Stimulated activated CD8-positive, alpha-beta memory T cell treated with anti-CD3 and anti-CD28 coated beads, Interleukin-2, amount 100 ng/mL, for 48 hours (primary cell): Measurements from ENCODE around the gene DAPP1.

Experiments used
- DNase-seq, 2 donors: peaks; one replicate each; pipeline ENCODE4 v3.0.0-alpha.2; 2020; ENCODE audit warnings: low read depth in 2 of 2

Gene DAPP1

GRCh38 chr4:99853999-99854398 lies 37.4 kb downstream of the DAPP1 start:
- DNase-seq = no peak

DNA sequence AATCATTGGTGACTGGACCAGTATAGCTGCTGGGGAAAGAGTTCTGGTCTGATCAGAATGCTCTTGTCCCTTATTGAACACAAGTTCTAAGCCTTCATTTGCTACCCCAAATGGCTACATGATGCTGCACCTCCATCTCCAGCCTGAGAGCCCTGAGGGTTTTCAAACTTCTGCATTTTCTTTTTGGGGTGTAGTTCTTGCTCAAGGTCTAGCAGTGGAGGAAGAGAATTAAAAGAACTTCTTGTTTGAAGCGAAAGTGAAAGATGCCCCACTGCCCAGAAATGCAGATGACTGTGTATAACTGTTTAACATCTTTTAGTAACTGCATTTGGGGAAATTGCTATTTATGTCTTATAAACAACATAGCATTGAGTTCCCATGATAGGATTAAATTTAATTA lies 39.1 kb downstream of the DAPP1 start:
- no peak for DNase-seq

GRCh38 chr4:99856166-99856565 lies 39.5 kb downstream of the DAPP1 start:
- no peak for DNase-seq

GRCh38 chr4:99857307-99857706 lies 40.7 kb downstream of the DAPP1 start:
- no peak for DNase-seq

- DNase-seq = no peak
Observed at GRCh38 chr4:99859618-99860017, 43.0 kb downstream of the DAPP1 start.

DNA sequence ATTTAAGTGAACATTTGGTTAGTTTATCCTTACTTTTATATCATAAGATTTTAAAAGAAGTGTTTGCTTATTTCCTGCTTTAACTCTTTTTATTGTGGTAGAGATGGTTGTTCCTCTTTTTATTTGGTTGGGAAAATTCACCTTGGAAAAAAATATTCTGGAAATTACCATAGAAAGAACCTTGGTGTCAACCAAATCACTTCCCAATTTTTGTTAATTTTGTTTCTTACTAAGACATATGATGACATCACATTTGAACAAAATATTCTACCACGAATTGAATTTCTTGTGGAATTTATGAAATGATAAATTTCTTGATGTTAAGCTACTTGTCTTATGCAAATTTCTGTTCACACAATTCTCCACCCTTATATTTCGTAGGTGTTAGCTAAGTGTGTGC lies 43.9 kb downstream of the DAPP1 start:
- no peak for DNase-seq

GRCh38 chr4:99861120-99861905 lies 44.7 kb downstream of the DAPP1 start:
- no peak for DNase-seq

GRCh38 chr4:99863804-99864203 lies 47.2 kb downstream of the DAPP1 start:
- DNase-seq = no peak

DNA sequence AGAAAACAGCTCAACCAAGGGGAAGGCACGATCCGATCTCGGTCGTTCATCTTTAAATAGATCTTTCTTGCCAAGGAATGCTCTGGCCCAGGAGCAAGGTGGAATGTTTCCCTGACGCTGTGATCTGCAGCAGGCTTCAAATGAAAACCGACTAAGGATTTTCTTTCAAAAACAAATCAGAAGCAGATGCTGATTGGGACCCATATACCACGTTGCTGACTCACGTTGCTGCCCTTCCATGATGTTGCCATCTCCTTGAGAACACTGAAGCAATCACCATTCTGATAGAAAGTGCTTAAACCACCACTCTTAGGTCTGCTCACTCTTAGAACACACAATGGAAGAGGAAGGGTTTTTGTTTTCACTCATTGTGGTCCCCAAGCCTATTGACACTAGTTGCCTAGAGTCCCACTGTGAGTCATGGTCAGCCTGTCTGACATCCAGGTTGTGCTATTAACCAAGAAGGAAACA lies 51.5 kb downstream of the DAPP1 start:
- no peak for DNase-seq

DNA sequence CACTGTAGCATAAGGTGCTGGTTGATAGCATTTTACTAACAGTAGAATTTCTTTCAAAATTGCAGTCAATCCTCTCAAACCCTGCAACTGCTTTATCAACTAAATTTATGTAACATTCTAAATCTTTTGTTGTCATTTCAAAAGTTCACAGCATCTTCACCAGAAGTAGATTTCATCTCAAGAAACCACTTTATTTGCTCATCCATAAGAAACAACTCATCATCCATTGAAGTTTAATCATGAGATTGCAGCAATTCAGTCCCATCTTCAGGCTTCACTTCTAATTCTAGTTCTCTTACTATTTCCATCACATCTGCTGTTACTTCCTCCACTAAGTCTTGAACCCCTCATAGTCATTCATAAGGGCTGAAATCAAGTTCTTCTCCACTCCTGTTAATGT lies 55.9 kb downstream of the DAPP1 start:
- no peak for DNase-seq

- no peak for DNase-seq
Observed at GRCh38 chr4:99875071-99875470, 58.4 kb downstream of the DAPP1 start.

DNA sequence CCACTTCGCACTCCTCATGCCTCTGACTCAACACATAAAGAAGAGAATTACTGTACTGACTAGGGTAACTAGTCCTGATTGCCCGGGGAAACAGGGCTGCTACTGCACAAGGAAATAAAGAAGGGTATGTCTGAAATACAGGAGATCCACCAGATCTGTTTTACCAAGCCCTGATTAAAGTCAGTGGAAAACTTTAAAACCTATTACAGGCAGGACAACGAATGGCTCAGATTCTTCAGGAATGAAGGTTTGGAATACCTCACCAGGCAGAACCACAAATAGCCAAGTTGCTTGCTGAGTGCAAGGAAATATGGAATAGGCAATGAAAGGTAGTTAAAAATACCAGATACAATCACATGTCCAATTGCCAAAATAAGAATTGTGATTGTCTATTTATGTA lies 60.3 kb downstream of the DAPP1 start:
- no peak for DNase-seq

- DNase-seq = no peak
Observed at GRCh38 chr4:99878604-99879003, 62.0 kb downstream of the DAPP1 start.

- DNase-seq = no peak
Observed at GRCh38 chr4:99879458-99879857, 62.8 kb downstream of the DAPP1 start.

GRCh38 chr4:99885063-99885664 lies 68.5 kb downstream of the DAPP1 start:
- DNase-seq = no peak

GRCh38 chr4:99885687-99886086 lies 69.1 kb downstream of the DAPP1 start:
- no peak for DNase-seq

DNA sequence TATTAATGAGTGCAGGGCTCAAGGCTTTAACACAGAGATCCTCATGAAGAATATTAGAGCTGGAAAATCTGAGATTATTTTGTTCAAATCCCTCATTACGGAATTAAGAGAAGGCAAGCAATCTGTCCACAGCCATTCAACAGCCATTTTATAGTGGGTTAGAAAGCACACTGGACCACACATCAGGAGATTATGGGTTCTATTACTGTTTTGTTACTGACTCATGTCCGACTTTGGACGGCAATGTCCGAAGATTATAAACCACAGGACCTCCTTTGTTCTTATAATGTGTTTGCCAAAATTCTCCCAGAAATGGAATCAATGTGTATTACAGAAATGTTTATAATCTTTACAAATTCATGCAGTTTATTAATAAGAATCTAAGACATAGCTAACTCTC lies 69.5 kb downstream of the DAPP1 start:
- DNase-seq = no peak

DNA sequence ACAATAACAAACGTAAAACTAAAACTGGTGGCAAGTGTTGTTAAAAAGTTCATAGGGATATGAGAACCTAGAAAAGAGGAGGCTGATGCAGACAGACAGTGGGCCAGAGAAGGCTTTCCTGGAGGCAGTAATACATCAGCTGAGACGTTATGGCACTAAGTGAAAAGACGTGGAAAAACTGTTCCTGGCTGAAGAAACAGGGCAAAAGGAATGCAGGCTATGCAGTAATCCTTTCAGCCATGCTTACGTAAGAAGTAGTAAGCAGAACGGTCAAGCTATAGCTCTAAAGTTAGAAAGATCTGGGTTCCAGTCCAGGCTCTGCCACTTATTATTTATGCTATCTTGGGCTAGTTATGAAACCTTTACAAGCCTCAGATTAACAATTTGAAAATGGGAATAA lies 71.2 kb downstream of the DAPP1 start:
- no peak for DNase-seq

GRCh38 chr4:99891351-99891750 lies 74.7 kb downstream of the DAPP1 start:
- no peak for DNase-seq

- DNase-seq = no peak
Observed at GRCh38 chr4:99893029-99893428, 76.4 kb downstream of the DAPP1 start.

GRCh38 chr4:99893839-99894160 lies 77.2 kb downstream of the DAPP1 start:
- no peak for DNase-seq

DNA sequence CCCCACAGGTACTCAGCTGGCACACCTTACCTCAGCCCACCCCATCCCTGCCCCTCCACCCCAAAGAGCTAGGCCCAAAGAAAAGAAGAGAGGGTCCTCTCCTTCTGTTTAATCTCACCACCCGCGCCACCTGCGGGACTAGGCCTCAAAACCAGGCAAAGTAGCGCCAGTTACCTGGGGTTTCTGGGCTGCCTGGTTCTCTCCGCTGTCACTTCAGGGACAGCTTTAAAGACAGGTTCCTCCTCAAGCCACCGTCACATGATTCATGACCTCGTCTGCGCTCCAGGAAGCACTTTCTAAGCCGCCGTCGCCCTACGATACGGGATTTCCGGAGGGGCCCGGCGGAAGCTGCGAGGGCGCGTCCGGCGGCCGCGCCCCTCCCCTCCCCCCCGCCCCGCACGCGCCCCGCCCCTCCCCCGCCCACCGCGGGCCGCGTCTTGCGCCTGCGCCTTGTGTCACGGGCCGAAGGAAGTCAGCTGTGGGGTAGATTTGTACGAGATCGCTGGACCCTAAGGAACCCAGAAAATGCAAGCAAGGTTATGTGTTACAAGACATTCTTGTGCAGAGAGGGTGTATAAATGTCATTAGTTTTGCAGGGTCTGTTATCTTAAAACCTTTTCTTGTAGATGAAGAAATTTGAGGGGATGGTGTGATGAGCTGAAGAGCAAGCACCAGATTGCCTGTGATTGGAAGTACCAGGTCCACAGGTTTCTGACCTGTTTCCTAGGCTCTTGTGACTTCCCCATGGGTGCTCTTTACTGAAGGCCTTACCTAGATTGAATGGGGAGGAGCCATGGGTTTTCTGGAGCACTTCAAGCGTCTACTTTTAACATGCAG lies 77.8 kb downstream of the DAPP1 start, which contains the start of gene LAMTOR3:
LAMTOR3 (minus strand) TSS at position 267 of the 837 bp plus-strand sequence. CDS start 464 bp downstream, outside the sequence.
- DNase-seq = peak; percentile 77 to 79

DNA sequence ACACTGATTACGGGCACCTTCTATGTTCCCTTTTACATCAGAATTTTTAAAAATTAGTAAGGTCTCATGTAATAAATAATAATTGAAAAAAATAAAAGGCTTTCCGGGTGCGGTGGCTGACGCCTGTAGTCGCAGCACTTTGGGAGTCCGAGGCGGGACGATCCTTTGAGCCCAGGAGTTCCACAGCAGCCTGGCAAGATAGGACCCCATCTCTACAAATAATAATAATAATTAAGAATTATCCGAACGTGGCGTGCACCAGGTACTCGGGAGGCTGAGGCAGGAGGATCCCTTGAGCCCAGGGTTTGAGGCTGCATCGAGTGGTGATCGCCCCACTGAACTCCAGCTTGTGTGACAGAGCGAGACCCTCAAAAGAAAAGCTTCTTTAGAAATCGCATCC lies 78.4 kb downstream of the DAPP1 start:
- no peak for DNase-seq
